Parathyroid adenoma (tissue), 2 donors: Measurements from ENCODE around the gene TEAD1.
"Not testable (repeated sequence)": the region's sequence is repeated elsewhere in the genome, so short reads cannot be mapped to it uniquely, and the experiment has no call there.

ENCODE experiments used
- H2AFZ ChIP-seq: fragments of 300-600 bp; sonication (generic); one replicate; pipeline ENCODE4 v1.7.0; 2017; ENCODE audit warnings: antibody characterized with exemption, mild to moderate bottlenecking
- H3K27ac ChIP-seq: fragments of 300-600 bp; sonication (generic); one replicate; pipeline ENCODE4 v1.7.0; 2017
- H3K27me3 ChIP-seq: fragments of 300-600 bp; sonication (generic); one replicate; pipeline ENCODE4 v1.7.0; 2017; ENCODE audit warnings: low read length; ENCODE audit not compliant: control insufficient read depth, insufficient read depth
- H3K36me3 ChIP-seq: fragments of 300-600 bp; sonication (generic); one replicate; pipeline ENCODE4 v1.7.0; 2017; ENCODE audit warnings: low read length; ENCODE audit not compliant: control insufficient read depth, insufficient read depth
- H3K4me1 ChIP-seq: fragments of 300-600 bp; sonication (generic); one replicate; pipeline ENCODE4 v1.7.0; 2017; ENCODE audit warnings: control low read depth
- H3K4me2 ChIP-seq: fragments of 300-600 bp; sonication (generic); one replicate; pipeline ENCODE4 v1.7.0; 2017; ENCODE audit warnings: low read length
- H3K4me3 ChIP-seq: fragments of 300-600 bp; sonication (generic); one replicate; pipeline ENCODE4 v1.7.0; 2017; ENCODE audit warnings: low read depth, low read length
- H3K79me2 ChIP-seq: fragments of 300-600 bp; sonication (generic); one replicate; pipeline ENCODE4 v1.7.0; 2017; ENCODE audit warnings: control low read depth
- H3K9ac ChIP-seq: fragments of 300-600 bp; sonication (generic); one replicate; pipeline ENCODE4 v1.7.0; 2017; ENCODE audit warnings: mild to moderate bottlenecking
- H3K9me3 ChIP-seq: fragments of 300-600 bp; sonication (generic); one replicate; pipeline ENCODE4 v1.7.0; 2017; ENCODE audit warnings: low read length; ENCODE audit not compliant: control insufficient read depth
- CTCF ChIP-seq: fragments of 300-600 bp; sonication (generic); IDR thresholded peaks from one replicate; pipeline ENCODE4 v1.7.0; 2017; ENCODE audit warnings: antibody characterized with exemption, mild to moderate bottlenecking
- donor health status: primary hyperparathyroidism.

TEAD1 gene

DNA sequence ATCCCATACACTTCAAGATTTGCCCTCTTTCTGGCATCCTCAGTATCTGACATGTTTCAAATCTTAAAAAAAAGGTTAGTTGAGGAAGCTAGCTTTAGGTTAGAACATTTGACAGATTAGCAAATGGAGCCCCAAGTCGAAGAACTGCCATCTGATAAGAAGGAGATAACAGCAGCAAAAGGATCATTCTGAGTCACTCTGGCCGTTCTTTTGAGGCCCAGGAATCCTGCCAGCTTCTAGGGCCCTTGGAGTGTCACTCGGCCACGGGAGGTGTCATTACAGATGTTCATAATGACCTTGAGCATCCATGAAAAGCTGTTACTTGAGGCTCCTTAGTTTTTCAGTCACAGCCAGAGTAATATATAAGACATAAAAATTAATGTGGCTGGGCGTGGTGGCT, 202.8 kb downstream of the TEAD1 start:
- Histone ChIP-seq H3K4me3 (no peak overlapping the region), H3K9me3 (no peaks in the 10 kb centered on the region), H3K36me3 (no peaks in the 10 kb centered on the region), H3K79me2 (peaks cover 4% of the 10 kb centered on the region), H3K4me1 (no peaks in the 10 kb centered on the region), H3K4me2 (no peak overlapping the region), H3K27ac (no peak overlapping the region), H3K27me3 (no peaks in the 10 kb centered on the region), H3K9ac (no peak overlapping the region), H2AFZ (no peak overlapping the region)
- TF ChIP-seq CTCF: no peak

DNA sequence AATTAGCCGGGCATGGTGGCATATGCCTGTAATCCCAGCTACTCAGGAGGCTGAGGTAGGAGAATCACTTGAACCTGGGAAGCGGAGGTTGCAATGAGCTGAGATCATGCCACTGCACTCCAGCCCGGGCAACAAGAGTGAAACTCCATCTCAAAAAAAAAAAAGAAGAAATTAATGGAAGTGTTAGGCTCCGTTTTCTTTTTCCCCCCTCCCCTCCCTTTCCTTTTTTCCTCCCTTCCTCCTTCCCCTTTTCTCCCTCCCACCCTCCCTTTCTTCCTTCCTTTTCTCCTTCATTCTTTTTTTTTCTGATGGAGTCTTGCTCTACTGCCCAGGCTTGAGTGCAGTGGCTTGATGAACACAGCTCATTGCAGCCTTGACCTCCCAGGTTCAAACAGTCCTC, 203.3 kb downstream of the TEAD1 start:
- not testable (repeated sequence) for H3K4me1 ChIP-seq, H3K4me3 ChIP-seq, H2AFZ ChIP-seq, H3K79me2 ChIP-seq, H3K36me3 ChIP-seq, H3K27ac ChIP-seq, H3K9ac ChIP-seq, H3K27me3 ChIP-seq, H3K9me3 ChIP-seq, H3K4me2 ChIP-seq

DNA sequence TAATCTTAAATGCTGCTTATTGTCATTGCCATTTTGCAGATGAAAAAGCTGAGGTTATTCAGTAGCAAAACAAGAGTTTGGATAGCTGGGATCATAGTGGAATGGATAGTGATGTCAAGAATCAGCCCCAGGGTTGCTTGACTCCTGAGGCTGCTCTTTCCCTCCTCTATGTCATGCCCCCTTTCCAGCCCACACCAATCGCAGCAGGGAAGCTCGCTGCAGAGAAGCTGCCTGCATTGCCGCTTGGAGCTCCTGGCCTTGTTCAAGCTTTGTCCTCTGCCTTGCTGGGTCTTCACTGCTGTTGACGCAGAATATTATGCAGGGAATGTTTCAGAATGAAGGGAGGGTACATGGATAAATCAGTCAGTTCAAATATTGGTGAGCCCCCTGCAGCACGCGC, 206.1 kb downstream of the TEAD1 start:
- H3K27ac ChIP-seq: no peak overlapping the region
- H2AFZ ChIP-seq: no peak overlapping the region
- no peaks in the 10 kb centered on the region for H3K27me3 ChIP-seq
- no peak overlapping the region for H3K4me3 ChIP-seq
- peaks cover 4% of the 10 kb centered on the region for H3K79me2 ChIP-seq
- no peak for TF ChIP-seq CTCF
- H3K9ac ChIP-seq: no peak overlapping the region
- H3K4me2 ChIP-seq: no peak overlapping the region
- no peaks in the 10 kb centered on the region for H3K4me1 ChIP-seq
- H3K9me3 ChIP-seq: no peaks in the 10 kb centered on the region
- H3K36me3 ChIP-seq: no peaks in the 10 kb centered on the region

DNA sequence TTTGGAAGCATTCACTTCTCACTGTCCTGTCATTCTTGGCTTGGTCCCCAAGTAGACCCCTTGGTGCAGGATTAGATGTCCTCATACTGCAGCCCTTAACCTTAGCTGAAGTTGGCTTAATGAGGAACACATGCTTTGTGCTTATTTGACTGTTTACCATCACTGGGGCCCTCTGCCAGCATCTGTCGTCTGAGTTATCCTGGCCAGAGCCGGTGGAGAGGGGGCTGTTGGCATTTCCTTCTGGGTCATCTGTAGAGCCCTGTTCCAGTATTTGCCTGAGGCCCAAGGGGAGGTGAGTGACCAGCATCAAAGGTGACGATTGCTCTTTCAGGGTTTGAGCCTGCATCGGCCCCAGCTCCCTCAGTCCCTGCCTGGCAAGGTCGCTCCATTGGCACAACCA, 208.4 kb downstream of the TEAD1 start:
- Histone ChIP-seq H3K4me2 (no peak overlapping the region), H3K79me2 (no peaks in the 10 kb centered on the region), H3K4me3 (no peak overlapping the region), H2AFZ (no peak overlapping the region), H3K27ac (no peak overlapping the region), H3K9ac (no peak overlapping the region), H3K4me1 (no peaks in the 10 kb centered on the region), H3K9me3 (no peaks in the 10 kb centered on the region), H3K27me3 (no peaks in the 10 kb centered on the region), H3K36me3 (no peaks in the 10 kb centered on the region)
- no peak for TF ChIP-seq CTCF

DNA sequence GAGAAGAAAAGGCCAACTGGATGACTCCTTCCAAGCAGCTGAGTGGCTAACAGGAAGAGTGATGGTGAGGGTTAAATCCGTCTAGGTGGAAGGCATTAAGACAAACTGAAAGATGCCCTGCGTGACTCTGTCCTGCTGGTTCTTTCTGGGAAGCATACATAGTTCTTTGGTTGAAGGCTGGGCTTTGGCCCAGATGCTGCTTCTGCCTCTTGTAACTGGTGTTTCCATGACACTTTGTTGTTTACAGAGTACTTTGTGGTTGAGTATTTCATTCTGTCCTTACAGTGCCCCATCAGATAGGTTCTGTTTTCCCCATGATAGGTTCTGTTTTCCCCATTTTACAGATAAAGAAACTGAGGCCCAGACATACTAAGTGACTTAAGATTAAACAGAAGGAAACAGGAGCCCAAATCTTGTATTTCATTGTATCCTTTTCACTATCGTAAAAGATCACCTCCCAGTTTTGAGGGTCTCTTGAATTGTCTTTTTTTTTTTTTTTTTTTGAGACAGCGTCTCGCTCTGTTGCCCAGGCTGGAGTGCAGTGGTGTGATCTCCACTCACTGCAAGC, 210.6 kb downstream of the TEAD1 start:
- Histone ChIP-seq H2AFZ (no peak overlapping the region), H3K4me1 (peaks cover 3% of the 10 kb centered on the region), H3K4me2 (no peak overlapping the region), H3K27me3 (no peaks in the 10 kb centered on the region), H3K36me3 (no peaks in the 10 kb centered on the region), H3K9ac (no peak overlapping the region), H3K4me3 (no peak overlapping the region), H3K9me3 (no peaks in the 10 kb centered on the region), H3K27ac (no peak overlapping the region), H3K79me2 (no peaks in the 10 kb centered on the region)
- no peak for TF ChIP-seq CTCF
